SU-DHL-6 (cell line): ENCODE results near the gene SUN5.

ENCODE experiments used
- EZH2phosphoT487 ChIP-seq: fragments of 200-600 bp; sonication (generic), shearing (Covaris generic); conservative IDR thresholded peaks from 2 replicates; pipeline ENCODE4 v1.6.1; 2018; ENCODE audit warnings: mild to moderate bottlenecking, antibody characterized with exemption, low read length, moderate library complexity, mixed read lengths
- TF ChIP-seq, protein P1 (sequence below): fragments of 200-600 bp; sonication (generic); IDR thresholded peaks from one replicate; pipeline ENCODE4 v1.5.1; 2017; ENCODE audit warnings: antibody characterized with exemption, mild to moderate bottlenecking, low read length, moderate library complexity; ENCODE audit not compliant: insufficient read depth, poor library complexity, severe bottlenecking

DNA sequence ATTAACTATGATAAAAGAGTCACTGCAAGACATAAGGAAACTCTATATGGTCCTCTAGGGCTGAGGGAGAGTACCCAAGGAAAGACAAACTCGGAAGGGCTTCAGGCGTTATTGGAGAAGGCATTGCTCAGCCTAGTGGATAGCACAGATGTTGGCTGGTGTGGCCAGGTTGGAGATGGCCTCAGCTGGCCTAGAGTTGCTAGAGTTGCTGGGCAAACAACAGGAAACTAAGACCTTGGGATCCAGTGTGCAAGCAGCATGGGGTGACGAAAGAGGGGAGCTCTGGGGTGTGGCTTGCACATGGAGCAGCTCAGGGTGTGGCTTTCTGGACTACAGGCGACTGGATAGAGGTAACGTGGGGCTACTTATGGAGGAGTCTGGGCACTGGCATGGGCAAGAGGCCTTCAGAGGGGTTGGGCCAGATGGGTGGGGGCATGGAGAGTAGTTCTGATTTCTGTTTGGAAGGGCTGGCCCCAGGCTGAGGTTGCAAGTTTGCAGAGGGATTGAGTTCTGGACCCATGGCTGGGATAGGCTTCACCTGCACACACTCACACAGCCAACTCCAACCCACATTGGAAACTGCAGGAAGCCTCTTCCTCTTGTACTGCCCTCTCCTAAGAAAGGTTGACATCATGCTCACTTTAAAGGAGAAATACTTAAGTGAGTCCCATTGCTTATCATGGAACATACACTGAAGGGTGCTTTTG, 22.0 kb upstream of the SUN5 start:
- TF ChIP-seq, protein P1, sequence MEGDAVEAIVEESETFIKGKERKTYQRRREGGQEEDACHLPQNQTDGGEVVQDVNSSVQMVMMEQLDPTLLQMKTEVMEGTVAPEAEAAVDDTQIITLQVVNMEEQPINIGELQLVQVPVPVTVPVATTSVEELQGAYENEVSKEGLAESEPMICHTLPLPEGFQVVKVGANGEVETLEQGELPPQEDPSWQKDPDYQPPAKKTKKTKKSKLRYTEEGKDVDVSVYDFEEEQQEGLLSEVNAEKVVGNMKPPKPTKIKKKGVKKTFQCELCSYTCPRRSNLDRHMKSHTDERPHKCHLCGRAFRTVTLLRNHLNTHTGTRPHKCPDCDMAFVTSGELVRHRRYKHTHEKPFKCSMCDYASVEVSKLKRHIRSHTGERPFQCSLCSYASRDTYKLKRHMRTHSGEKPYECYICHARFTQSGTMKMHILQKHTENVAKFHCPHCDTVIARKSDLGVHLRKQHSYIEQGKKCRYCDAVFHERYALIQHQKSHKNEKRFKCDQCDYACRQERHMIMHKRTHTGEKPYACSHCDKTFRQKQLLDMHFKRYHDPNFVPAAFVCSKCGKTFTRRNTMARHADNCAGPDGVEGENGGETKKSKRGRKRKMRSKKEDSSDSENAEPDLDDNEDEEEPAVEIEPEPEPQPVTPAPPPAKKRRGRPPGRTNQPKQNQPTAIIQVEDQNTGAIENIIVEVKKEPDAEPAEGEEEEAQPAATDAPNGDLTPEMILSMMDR = no peak
- no peak for TF ChIP-seq EZH2phosphoT487
